DLD1 (cell line): ENCODE measurements around the gene SDF4.
"Not testable (repeated sequence)": the region's sequence is repeated elsewhere in the genome, so short reads cannot be mapped to it uniquely, and the experiment has no call there.

Source experiments
- in situ Hi-C: cut with HindIII; loops from 2 replicates; pipeline ENCODE4 v1.10.0; 2017; ENCODE audit warnings: low sequenced_read_pairs

Gene SDF4

GRCh38 chr1:1259951-1260600, 28.3 kb upstream of the SDF4 start:
- in situ Hi-C loops, result no loop called here

- in situ Hi-C loops, result no loop called here
Measured at GRCh38 chr1:1259540-1259939, 27.7 kb upstream of the SDF4 start.

- in situ Hi-C loops, result no loop called here
Measured at GRCh38 chr1:1259119-1259488, 27.3 kb upstream of the SDF4 start.

- in situ Hi-C loops, result no loop called here
Measured at GRCh38 chr1:1256956-1257871, 25.4 kb upstream of the SDF4 start.

- in situ Hi-C loops, result no loop called here
Measured at GRCh38 chr1:1255611-1256010, 23.8 kb upstream of the SDF4 start.

GRCh38 chr1:1255078-1255477, 23.3 kb upstream of the SDF4 start:
- in situ Hi-C loops, result no loop called here

- in situ Hi-C loops, result no loop called here
Measured at GRCh38 chr1:1254667-1254998, 22.8 kb upstream of the SDF4 start.

GRCh38 chr1:1253972-1254666, 22.3 kb upstream of the SDF4 start:
- in situ Hi-C loops, result no loop called here

GRCh38 chr1:1253314-1253713, 21.5 kb upstream of the SDF4 start:
- in situ Hi-C loops, result no loop called here

GRCh38 chr1:1250786-1251284, 19.0 kb upstream of the SDF4 start:
- in situ Hi-C loops, result no loop called here

- in situ Hi-C loops, result not testable (repeated sequence)
Measured at GRCh38 chr1:1248009-1248913, 16.5 kb upstream of the SDF4 start.

- in situ Hi-C loops, result no loop called here
Measured at GRCh38 chr1:1247341-1247913, 15.6 kb upstream of the SDF4 start.

- in situ Hi-C loops, result no loop called here
Measured at GRCh38 chr1:1246577-1247340, 15.0 kb upstream of the SDF4 start, which contains the start of gene C1QTNF12. Gene C1QTNF12 (minus strand): TSS chr1:1246722. CDS start chr1:1246690, 32 bp downstream.

- in situ Hi-C loops, result no loop called here
Measured at GRCh38 chr1:1245817-1246576, 14.2 kb upstream of the SDF4 start.

- in situ Hi-C loops, result no loop called here
Measured at GRCh38 chr1:1245178-1245816, 13.5 kb upstream of the SDF4 start.

GRCh38 chr1:1244192-1244811, 12.5 kb upstream of the SDF4 start:
- in situ Hi-C loops, result no loop called here

- in situ Hi-C loops, result no loop called here
Measured at GRCh38 chr1:1243807-1244191, 12.0 kb upstream of the SDF4 start.

- in situ Hi-C loops, result no loop called here
Measured at GRCh38 chr1:1243266-1243660, 11.5 kb upstream of the SDF4 start.
